RKO (cell line): ENCODE data around the gene MTX3.

Experiments used
- DNase-seq: peaks from one replicate; pipeline ENCODE4 v3.0.0-alpha.2; 2016; ENCODE audit warnings: low spot score

The MTX3 gene

GRCh38 chr5:79934681-79935080 is 56.4 kb downstream of the MTX3 start:
- DNase-seq = no peak

GRCh38 chr5:79932510-79933504 is 58.3 kb downstream of the MTX3 start:
- no peak for DNase-seq

- no peak for DNase-seq
Observed at GRCh38 chr5:79931866-79932265, 59.2 kb downstream of the MTX3 start.

GRCh38 chr5:79931409-79931808 is 59.7 kb downstream of the MTX3 start:
- no peak for DNase-seq

- DNase-seq = no peak
Observed at GRCh38 chr5:79929095-79929494, 62.0 kb downstream of the MTX3 start.
